ENCODE measurements around the gene RBM47. TPM values are rescaled to one million over a fixed set of nuclear protein-coding genes. Genes with fewer than 3 reads are reported as not detected.

The RBM47 gene
- total and polyA plus RNA-seq, 9 of the 15 experiments (the other 6 are each of a cell fraction or from before 2014, with no cell fraction given), result 1.4 to 6.4 (median 3.3) TPM

DNA sequence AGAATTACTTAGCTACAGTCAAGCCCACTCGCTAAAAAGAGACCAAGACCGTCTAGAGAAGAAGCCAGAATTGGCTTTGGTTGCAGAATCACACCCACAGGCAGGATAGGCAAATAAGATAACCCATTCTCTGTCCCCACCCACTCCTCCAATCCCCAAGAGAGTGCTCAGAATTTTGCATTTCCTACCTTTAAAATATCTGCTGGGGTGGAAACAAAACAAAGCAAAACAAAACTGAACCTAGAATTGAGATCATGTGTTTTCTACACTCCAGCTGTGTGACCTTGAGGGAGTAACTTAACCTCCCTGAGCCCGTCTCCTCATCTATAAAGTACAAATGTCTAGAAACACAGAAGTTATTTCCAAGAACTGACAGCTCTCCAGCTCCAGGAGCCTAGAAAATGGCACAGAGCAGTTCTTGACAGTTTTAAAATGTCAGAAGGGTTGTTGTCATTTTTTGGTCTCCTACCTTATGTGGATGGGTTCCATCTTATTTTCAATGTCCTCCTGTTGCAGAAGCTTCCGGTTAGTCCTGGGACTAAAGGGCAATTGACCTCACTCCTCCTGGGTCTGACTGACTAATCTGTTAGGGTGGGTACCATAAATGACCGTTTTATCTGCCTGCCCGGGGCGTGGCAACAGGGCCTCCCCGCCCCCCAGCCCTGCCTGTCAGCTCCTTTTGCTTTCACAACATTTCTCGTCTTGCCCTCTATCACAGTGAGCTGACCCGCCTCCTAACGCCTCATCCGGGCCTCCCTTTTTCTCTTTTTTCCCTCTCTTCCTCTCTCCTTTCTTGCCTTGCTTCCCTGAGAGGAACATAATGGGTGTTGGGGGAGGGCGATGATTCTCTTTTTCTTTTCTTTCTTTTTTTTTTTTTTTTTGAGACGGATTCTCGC, 114.0 kb downstream of the RBM47 start (continued):
- TF ChIP-seq NR0B1 (IDR thresholded peaks at IDR 0.05; ENCODE audit: partially characterized antibody) (no peak), SMARCA4 (IDR thresholded peaks at IDR 0.05) (peak; percentile 55; the same call in 1 of the 2 replicates), FOXO4 (CRISPR knock-in tag; IDR thresholded peaks at IDR 0.05) (no peak), TSHZ1 (CRISPR knock-in tag; IDR thresholded peaks at IDR 0.05) (no peak), HMG20A (CRISPR knock-in tag; conservative IDR thresholded peaks at IDR 0.05) (no peak), ZNF134 (CRISPR knock-in tag; conservative IDR thresholded peaks at IDR 0.05) (no peak), ZNF77 (CRISPR knock-in tag; IDR thresholded peaks at IDR 0.05) (no peak), XRCC4 (IDR thresholded peaks at IDR 0.05; ENCODE audit: extremely low read depth, insufficient read depth, insufficient read length) (no peak), PHTF2 (CRISPR knock-in tag; IDR thresholded peaks at IDR 0.05) (no peak), JUND (IDR thresholded peaks at IDR 0.05; ENCODE audit: borderline replicate concordance, low read depth, low read length) (peak; percentile 79), JUND (tag; IDR thresholded peaks at IDR 0.05; ENCODE audit: borderline replicate concordance, low read depth, low read length) (no peak; the same call in 2 of the 3 replicates), FOXM1 (IDR thresholded peaks at IDR 0.05; ENCODE audit: low read depth) (no peak), FOXM1 (CRISPR knock-in tag; IDR thresholded peaks at IDR 0.05; ENCODE audit: low read depth) (no peak), EGR1 (conservative IDR thresholded peaks at IDR 0.05) (no peak; the same call in none of the 2 replicates), CBX1 (IDR thresholded peaks at IDR 0.05; ENCODE audit: low read depth) (peak; percentile 91; the same call in 1 of the 2 replicates), ZNF766 (CRISPR knock-in tag; conservative IDR thresholded peaks at IDR 0.05) (no peak), KAT7 (CRISPR knock-in tag; IDR thresholded peaks at IDR 0.05; ENCODE audit: borderline replicate concordance) (no peak)
- TF ChIP-seq, protein P1, sequence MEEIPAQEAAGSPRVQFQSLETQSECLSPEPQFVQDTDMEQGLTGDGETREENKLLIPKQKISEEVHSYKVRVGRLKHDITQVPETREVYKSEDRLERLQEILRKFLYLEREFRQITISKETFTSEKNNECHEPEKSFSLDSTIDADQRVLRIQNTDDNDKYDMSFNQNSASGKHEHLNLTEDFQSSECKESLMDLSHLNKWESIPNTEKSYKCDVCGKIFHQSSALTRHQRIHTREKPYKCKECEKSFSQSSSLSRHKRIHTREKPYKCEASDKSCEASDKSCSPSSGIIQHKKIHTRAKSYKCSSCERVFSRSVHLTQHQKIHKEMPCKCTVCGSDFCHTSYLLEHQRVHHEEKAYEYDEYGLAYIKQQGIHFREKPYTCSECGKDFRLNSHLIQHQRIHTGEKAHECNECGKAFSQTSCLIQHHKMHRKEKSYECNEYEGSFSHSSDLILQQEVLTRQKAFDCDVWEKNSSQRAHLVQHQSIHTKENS (CRISPR knock-in tag; IDR thresholded peaks at IDR 0.05), result no peak
